HG03159 (cell line): ENCODE results near the gene AOPEP.

Experiments used
- ATAC-seq: cut with Tn5 transposase; IDR thresholded peaks from one replicate; pipeline ENCODE4 v1.9.1; 2021; ENCODE audit warnings: mild to moderate bottlenecking, moderate library complexity; ENCODE audit not compliant: unreplicated experiment

AOPEP gene

DNA sequence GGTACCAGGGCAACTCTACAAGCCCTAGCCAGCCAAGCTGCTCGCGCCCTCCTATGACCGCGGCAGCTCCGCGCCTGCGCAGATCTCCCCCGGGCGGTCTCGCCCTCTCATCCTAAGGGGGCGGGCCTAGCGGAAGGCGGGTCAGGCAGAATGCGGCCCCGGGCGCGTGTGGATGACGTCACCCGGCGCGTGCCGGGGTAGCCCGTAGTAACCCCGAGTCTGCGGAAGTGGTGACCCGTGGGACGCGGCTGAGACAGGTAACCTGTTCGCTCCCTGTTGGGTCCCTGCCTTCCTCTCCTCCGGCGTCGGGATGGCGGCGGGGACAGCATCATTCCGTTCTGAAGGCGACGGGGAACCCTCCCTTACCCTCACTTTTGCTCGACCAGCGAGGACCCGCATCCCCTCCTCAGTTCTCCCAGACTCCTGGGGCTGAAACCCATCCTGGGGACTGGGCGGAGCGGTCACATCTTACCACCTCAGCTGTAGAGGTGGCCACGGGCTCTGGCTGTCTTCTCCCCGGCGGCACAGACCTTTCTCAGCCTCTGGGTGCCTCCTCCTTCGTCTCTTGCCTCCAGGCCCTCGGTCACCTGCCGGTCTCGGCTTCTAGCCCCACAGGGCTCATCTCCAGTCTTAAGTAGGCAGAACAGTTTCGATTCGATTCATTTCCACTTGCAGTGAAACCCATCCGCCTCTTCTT, at the start of gene AOPEP:
TSS of gene AOPEP (plus strand) at position 205 of the 697 bp plus-strand sequence. CDS start 33,085 bp downstream, outside the sequence.
- peak; percentile 97 for ATAC-seq

DNA sequence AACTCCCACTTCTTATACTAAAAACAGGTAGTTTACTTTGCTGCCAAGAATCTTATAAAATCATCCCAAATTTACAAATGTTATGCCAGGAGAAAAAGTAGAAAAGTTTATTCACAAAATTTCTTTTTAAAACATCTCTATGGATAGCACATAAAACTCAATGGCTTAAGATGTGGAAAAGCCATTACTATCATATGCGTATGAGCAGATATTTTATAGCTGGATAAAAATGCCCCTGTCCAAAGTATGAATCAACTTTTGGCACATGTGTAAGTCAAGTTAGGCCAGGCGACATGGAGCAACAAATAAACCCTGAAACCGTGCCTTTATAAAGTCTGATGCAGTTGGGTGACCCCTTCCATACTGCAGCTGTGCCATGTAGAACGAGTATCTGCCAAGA, 48.6 kb upstream of the AOPEP start:
- ATAC-seq: no peak

GRCh38 chr9:94679587-94679986, 46.9 kb upstream of the AOPEP start:
- ATAC-seq: no peak

- no peak for ATAC-seq
Observed at GRCh38 chr9:94680020-94680419, 46.5 kb upstream of the AOPEP start.

- ATAC-seq: no peak
Observed at GRCh38 chr9:94680621-94681020, 45.9 kb upstream of the AOPEP start.

GRCh38 chr9:94681508-94681907, 45.0 kb upstream of the AOPEP start:
- no peak for ATAC-seq

DNA sequence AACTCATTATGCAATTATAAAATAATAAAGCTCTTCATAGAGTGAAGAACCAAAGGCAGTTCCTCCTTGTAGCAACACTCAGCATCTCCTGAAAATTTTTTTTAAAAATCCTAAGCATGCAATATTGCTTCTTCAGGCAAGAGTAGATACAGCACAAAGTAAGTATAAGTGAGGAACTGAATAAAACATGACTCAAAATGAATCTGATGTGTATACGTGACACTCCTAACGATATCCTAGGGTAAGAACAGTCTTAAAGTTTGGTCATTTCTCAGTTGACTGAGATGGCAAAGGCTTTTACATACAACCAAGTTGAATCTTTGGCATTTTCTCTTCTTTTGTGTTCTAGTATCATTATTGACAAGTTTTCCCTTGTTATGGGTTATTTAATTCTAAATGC, 41.1 kb upstream of the AOPEP start:
- no peak for ATAC-seq

DNA sequence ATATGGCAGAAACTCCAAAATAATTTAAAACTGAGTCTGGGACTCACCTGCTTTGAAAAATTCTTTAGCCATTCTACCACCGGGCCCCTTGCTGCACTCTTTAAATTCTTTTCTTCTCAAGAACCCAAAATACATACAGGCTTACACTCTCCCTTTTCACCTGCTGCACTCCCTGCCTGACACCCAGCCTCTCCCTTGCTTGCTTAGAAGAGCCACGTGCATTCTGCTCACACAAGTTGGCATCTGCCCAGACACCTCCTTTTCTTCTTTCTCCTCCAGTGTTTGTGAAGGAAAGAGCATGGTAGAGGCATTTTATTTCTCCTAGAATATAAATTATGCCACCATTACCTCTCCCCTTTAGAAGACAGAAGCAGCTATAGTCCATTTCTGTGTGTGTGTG, 39.0 kb upstream of the AOPEP start:
- no peak for ATAC-seq

DNA sequence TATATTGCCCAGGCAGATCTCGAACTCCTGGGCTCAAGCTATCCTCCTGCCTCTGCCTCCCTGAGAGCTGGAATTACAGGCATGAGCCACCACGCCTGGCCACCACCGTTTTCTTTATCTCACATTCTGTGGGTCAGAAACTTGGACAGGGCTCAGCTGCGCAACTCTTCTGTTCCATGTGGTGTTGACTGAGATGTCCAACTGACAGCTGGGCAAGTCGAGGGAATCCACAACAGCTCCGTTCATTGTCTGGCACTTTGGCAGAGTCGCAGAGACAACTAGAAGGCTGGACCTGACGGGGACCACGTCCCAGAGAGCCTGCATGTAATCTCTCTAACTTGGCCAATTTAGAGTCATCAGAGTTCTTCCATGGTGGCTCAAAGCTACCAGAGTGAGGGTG, 36.2 kb upstream of the AOPEP start:
- no peak for ATAC-seq

- no peak for ATAC-seq
Observed at GRCh38 chr9:94692601-94693000, 33.9 kb upstream of the AOPEP start.

GRCh38 chr9:94693485-94694204, 32.9 kb upstream of the AOPEP start:
- no peak for ATAC-seq

DNA sequence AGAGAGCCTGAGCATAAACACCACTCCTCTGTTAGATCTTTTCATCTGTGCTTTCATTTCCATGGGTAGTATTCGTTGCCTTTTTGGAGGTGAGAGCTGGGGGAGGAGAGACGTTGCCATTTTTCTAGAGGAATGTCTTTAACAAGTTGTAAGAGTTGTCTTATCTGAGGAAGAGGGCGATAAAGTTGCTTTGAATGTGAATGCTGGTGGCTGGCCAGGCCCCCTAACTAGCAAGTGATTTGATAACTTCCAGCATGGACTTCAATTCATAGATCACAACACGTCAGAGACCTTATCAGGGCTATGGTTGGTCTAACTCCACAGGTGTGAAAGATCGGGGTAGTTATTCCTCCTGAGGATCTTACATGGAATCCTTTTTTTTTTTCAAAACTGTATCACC, 30.0 kb upstream of the AOPEP start:
- ATAC-seq: no peak

DNA sequence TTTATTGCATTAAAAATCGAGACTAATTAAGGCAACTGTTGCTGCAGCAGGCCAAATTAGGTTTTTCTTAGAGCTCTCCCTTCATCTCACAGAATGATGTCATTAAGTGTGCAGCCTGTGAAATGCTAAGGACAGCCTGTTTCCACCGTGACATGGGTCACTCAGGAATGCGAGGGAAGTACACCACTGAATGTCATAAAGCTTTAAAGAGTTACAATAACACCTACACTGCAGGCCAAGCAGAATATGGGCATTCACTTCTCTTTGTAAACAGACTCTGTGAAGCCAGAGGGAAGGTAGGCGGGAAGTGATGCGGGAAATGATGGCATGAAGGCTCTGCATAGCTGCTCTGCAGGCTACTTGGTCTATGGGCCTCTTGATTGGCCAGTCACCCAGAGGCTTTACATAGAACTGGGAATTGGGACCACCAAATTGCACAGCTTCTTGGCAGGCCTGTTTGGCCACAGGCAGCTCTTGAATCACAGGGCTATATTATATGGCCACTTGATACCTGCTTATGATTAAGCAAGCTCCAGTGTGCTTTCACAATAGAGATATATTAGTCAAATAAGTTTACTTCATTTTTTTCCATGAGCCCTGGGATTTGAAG, 28.4 kb upstream of the AOPEP start:
- ATAC-seq: no peak

- no peak for ATAC-seq
Observed at GRCh38 chr9:94699715-94700373, 26.7 kb upstream of the AOPEP start.

GRCh38 chr9:94700445-94700844, 26.1 kb upstream of the AOPEP start:
- no peak for ATAC-seq

- no peak for ATAC-seq
Observed at GRCh38 chr9:94703488-94704140, 22.9 kb upstream of the AOPEP start.

DNA sequence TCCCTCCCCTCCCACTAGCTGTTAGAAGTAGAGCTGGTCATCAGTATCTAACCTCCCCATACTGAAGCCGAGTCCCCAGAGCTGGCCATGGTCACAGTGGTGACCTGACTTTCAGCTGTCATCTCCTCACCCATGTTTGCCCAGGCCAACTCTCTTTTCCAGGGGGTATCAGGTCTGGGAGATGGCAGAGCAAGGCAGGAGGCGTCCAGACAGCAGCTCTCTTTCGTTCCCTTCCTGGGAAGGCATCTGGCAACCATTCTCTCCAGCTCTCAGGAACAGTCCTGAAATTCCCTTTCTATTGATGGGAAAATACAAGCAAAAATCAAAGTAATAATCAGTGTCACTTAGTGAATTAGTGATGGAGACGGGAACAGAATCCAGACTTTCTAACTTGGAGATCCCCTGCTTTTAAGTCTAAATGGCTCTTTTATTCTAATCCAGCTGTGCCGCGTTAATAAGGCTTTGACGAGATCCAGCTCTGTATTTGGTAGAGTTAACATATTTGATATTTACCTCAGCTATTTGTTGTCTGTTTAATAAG, 21.3 kb upstream of the AOPEP start:
- ATAC-seq: no peak

DNA sequence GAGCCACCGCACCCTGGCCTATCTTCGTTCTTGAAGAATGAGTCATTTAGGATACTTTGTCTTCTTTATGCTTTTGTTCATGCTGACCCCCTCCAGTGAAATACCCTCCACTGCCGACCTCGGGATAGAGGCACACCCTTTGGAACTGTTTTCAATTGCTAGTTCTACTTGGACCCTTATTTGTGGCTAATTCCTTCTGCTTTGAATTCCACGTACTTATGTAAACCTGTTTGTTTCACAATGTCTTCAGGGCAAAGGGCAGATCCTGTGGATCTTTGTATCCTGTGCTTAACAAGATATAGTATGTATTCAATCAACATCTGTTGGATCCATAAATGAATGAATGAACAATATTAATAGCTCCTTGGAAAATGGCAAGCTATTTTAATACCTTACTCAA, 19.6 kb upstream of the AOPEP start:
- ATAC-seq: no peak

- no peak for ATAC-seq
Observed at GRCh38 chr9:94713436-94714215, 12.9 kb upstream of the AOPEP start.

DNA sequence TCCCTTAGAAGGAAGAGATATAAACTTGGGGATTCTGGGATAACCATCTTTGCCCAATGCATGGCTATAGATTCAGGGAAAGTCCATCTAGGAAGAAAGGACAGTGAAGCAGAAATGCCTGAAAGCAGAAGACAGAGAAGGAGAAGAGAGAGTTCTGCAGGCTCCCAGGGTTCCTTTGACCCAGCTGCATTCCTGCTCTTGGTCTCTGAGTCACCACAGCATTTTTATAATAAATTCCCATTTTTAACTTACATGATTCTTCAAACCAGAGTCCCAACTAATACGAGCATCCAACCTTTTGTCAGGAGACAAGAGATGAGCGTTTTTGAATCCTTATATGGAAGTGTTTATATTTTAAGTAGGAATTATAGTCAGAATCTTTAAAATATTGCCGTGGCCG, 12.0 kb upstream of the AOPEP start:
- no peak for ATAC-seq
